Astrocyte of the hippocampus (primary cell): Measurements from ENCODE around the gene HM13.
"Not testable (repeated sequence)": the region's sequence is repeated elsewhere in the genome, so short reads cannot be mapped to it uniquely, and the experiment has no call there.

Source experiments
- DNase-seq: peaks from one replicate; pipeline ENCODE4 v3.0.0; 2011; ENCODE audit warnings: low read depth, low spot score

The HM13 gene

DNA sequence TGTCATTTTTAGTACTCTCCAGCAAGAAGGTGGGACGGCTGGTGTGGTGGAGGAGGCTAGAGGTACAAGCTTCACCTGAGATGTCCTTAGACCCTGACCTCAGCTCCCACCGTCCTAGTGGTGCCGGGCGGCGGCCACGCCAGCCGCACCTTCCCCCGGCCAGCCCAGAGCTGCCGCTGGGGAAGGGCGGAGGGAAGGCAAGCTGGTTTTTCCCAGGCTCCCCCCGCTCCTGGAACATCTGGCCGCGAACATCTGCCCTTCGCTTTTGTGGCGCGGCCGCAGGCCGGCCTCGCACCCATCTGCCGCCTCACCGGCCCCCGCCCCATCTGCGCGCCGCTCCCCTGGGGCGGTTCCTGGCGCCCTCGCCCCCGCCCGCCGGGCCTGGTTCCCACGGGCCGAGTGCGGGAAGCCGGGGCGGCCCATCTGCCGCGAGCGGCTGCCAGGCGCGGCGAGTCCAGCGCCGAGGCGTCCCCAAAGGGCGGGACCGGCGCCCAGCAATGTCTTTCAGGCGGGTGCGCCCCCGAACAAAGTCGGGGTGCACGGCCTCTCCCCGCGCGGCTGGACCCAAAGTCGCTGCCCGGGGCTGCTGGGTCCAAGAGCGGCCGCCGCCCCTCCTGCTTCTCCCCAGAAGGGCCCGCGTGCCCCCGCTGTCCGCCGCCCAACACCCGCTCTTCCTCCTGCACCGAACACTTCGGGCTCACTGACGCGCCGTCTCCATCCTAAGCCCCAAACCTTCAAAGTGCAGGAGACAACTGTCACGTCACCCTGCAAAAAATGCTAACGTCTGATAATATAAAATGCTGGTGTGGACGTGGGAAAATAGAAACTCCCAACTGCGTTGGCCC lies 73.5 kb downstream of the HM13 start:
- peak; percentile 64 for DNase-seq

DNA sequence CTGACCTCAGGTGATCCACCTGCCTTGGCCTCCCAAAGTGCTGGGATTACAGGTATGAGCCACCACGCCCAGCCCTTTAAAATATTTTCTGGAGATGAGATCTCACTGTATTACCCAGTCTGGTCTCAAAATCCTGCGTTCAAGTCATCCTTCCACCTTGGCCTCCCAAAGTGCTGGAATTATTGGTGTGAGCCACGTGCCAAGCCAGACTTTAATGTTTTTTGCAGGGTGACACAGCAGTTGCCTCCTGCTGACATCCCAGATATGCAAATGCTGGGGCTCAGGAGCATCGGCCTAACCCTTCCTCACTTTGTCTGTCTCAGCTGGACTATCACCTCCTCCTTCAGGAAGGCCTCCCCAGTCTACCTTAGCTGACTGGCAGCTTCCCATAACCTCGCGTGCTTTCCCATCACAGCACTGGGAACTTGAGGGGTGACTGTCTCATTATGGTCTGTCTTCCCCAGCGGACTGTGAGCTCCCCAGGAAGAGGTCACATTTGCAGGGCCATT lies 76.5 kb downstream of the HM13 start:
- peak; percentile 23 for DNase-seq

DNA sequence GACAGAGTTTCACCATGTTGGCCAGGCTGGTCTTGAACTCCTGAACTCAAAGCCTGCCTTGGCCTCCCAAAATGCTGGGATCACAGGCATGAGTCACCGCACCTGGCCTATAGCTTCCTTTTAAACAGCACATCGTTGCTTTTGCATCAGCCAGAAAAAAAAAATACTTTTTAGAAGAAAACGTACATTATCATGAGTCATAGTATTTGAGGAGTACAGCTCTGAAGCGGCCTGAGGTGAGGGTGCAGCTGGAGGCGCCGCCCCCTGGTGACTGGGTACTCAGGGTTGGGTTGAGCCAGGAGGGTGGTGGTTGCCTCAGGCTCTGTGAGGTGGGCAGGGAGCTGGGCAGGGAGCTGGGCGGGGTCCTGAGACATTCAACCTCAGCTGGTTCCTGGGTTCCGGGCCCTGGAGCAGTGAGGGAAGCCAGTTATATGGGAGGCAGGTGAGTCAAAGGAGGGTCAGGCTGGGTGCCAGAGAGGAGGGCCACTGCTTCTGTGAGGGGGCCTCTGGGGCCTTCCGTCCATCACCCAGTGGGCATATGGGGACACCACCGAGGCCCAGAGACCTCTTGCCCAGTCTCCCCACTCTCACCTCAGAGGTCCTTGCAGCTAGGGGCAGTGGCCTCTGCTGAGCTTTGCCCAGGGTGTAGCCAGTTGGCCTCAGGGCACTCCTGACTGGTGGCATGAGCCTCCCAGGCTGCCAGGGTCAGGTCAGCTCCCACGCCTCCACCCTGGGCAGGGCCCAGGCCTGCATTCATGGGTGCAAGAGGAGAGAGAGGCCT lies 79.2 kb downstream of the HM13 start:
- peak; percentile 84 for DNase-seq

DNA sequence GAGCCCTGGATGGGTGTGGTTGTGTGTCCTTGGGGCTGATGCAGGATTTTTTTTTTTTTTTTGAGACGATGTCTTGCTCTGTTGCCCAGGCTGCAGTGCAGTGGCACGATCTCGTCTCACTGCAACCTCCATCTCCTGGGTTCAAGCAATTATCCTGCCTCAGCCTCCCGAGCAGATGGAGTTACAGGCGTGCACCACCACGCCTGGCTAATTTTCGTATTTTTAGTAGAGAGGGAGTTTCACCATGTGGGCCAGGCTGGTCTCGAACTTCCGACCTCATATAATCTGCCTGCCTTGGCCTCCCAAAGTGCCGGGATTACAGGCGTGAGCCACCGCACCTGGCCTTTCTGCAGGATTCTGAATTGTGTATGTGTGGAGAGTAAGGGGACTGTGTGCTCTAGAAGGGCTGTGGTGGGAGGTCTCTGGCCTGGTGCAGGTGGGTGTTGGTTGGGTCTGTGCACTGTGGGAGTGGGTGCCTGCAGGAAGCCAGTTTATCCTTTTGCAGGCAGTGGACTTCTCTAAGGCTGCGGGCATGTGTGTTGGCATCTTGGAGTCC lies 79.8 kb downstream of the HM13 start:
- DNase-seq = no peak

DNA sequence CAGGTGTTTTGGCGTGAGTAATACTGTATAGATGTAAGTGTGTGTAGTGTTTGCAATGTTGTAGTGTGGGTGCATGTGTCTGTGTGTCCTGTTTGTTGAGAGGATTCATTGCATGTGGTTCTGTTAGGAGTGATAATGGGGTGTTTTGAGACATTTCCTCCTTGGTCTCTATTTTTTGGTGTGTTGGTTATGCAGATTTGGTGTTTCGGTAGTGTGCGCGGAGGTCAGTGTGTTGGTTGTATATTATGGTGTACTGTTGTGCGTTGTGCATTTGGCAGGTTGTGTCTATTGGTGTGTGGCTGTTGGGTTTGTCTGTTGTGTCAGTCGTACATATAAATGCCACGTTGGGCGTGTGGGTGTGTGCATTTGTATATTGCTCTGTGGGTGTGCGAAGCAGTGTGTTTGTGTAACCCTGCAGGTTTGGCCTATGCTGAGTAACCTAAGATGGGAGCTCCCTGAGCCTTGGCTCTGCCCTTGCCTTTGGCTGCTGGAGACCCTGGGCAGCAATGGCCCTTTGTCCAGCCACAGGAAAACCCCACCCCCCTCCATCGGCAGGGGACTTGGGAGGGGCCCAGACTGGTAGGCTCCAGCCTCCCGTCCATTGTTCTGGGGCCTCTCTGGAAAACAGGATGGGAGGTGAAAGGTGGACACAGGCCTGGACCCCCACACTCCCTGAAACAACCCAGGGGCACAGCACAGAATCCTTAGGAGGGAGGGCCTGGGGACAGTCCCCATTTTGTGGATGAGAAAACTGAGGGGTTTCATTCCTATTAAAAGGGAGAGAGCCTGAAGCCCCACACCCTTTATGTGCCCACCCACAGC lies 80.5 kb downstream of the HM13 start:
- DNase-seq = peak; percentile 34

DNA sequence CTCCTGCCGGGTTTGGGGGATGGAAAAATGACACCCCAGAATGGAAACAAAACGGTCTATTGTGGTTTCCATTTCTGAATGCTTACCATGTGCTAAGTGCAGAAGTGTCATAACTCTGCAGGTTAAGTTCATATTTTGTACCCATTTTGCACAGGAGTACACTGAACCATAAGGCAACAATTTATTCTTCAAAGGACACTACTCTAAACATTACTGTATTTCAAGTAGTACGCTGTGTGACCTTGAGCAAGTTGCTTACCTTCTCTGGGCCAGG lies 81.1 kb downstream of the HM13 start:
- DNase-seq = no peak

DNA sequence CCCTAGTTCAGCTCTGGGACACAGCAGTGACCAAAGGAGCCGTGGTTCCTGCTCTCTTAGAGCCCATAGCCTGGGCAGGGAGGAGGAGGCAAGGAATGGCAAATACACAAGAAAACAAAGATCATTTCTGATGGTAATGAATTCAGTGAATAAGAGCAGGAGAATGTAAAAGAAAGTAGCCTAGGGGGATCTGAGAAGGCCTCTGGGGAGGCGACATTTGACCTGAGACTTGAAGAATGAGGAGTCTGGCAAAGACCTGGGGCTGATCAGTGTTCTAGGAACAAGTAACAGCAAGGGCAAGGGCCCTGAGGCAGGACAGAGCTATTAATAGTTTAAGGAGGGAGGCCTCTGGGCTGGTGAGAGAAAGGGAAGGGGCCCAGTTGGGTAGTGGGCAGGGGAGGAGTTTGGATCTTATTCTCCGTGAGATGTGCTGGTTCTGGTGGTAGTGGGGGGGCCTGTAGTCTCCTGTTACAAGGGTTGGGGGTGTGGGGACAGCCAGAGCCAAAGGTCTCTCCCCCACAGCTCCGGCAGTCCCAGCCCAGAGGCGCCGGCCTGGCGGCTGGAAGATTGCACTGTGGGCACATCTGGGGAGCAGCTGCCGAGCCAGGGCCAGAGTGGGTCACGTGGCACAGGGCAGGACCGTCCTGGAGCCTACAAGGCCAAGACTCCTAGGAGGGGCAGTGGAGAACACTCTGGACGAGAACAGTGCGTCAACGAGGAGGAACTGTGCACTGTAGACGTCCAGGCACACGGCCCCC lies 81.6 kb downstream of the HM13 start:
- peak; percentile 70 for DNase-seq

DNA sequence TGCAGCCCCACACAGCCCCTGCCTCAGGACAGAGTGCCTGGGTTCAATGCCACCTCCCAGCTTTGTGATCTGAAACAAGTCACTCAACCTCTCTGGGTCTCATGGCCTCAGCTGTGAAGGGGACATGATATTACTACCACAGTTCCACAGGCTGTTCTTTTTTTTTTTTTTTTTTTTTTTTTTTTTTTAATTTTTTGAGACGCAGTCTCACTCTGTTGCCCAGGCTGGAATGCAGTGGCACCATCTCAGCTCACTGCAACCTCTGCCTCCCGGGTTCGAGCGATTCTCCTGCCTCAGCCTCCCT lies 82.1 kb downstream of the HM13 start:
- not testable (repeated sequence) for DNase-seq

DNA sequence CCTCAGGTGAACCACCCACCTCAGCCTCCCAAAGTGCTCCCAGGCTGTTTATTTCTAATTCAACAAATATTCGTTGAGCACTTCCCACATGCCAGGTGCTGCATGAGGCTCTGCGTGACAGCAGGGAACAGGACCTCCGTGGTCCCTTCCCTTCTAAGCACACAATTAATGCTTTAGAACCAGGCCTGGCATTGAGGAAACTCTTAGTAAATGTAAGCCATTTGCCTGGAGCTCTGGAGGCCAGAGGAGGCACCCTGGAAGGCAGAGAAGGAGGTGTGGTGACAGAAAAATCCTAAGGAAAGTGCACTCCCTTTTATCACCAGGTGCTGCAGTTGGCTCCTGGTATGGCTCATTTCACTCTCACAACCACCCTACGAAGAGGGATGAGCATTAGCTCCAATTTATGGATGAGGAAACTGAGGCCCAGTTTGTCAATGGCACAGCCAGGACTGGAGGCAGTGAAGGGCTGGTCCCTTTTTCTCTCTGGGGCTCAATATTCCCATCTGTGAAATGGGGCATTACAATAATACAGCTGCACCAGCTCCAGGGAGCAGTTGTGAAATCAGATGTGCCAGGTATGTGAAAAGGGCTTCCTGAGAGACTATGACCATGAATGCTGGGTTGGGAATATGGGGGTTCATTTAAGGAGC lies 82.7 kb downstream of the HM13 start:
- no peak for DNase-seq

DNA sequence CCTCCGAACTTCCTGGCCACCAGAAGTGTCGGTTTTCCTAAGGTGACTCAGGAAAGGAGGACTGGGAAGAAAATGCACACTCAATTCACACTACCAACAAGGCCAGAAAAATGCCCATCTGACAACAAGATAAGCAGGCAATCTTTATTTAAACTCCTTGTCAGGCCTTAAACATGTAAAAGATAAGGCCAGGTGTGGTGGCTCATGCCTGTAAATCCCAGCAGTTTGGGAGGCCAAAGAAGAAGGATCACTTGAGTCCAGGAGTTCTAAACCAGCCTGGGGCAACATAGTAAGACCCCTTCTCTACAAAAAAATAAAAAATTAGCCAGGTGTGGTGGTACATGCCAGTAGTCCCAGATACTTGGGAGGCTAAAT lies 83.2 kb downstream of the HM13 start:
- no peak for DNase-seq

DNA sequence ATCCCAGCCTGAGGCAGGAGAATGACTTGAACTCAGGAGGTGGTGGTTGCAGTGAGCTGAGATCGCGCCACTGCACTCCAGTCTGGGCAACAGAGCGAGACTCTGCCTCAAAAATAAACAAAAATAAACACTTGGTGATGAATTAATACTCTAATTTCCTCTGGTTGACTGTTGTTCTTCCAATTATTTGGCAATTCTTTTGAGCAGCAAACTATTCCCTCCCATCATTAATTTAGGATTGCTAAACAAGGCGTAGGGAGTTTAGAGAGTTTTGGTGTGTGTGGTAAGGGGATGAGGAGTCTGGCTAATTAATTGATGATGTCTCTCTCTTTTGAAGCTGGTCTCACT lies 88.2 kb downstream of the HM13 start:
- DNase-seq = no peak

DNA sequence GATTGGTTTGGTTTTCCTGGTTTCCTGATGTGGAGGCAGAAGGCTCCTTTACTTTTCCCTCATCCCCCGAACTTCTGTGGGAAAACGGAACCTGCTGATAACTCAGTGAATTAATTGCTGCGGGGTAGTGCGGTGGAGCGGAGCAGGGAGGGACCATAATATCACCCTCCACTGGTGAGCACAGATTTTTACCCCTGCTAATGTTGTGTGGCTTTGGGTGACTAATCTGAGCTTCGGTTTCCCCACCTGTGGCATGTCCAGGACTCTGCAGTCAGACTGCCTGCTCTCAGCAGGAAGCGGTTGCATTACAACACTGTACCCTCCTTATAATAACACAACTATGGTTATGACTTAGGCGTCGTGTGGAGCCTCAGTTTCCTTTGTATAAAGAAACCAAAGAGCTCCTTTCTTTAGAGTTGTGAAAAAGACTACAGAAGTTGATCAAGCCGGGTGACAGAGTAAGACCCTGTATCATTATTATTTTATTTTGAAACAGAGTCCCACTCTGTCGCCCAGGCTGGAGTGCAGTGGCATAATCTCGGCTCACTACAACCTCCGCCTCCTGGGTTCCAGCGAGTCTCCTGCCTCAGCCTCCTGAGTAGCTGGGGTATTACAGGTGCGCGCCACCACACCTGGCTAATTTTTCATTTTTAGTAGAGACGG lies 88.7 kb downstream of the HM13 start:
- DNase-seq = peak; percentile 88

DNA sequence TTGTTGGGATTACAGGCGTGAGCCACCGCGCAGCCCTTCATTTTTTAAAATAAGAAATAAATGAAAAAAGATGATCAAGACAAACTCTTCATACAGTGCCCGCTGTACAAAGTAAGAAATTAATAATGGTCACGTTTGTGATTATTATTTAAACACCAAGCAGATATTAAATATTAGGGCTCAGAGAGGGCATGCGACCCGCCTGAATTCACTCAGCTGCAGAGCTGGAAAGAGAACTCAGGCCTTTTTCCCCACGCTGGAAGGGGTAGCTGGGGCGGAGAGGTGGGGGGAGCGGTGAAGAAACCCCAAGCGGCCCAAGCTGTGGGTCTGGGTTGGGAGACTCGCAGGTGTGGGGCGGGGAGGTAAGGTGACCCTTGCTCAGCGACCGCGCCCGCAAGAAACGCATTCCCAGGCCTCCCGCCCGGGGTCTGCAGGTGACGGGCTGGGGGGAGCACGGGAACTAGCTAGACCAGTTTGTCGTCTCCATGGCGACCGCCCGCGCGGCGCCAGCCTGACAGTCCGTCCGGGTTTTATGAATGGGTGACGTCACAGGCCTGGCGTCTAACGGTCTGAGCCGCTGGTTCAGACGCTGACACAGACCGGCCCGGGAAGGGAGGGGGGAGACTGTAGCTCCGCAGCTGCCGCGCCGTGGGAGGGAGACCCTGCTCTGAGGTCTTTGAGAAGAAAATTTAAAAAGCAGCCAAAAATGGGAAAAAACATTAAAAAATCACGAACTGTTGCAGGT lies 89.8 kb downstream of the HM13 start:
- peak; percentile 100 for DNase-seq

DNA sequence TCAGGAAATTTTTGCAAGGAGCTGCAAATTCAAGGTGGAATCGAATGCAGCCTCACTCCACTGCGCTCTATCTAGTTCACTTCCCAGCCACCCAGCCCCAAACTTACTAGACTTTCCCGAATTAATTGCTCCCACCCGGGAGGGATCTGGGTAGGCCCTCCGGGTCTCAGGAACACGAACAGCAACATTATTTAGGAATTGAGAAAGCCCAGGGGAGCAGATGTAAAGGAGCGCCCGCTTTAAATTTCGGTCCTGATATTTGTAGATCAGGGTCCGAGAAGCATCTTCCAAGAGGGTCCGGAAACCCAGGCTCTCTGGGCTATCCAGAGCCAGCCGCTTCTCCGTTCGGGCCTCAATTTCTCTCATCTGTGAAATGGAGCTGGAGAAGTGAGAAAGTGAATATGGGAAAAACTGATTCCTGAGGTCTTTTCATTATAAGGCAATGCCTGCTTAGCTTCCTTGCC lies 90.4 kb downstream of the HM13 start:
- DNase-seq = no peak

DNA sequence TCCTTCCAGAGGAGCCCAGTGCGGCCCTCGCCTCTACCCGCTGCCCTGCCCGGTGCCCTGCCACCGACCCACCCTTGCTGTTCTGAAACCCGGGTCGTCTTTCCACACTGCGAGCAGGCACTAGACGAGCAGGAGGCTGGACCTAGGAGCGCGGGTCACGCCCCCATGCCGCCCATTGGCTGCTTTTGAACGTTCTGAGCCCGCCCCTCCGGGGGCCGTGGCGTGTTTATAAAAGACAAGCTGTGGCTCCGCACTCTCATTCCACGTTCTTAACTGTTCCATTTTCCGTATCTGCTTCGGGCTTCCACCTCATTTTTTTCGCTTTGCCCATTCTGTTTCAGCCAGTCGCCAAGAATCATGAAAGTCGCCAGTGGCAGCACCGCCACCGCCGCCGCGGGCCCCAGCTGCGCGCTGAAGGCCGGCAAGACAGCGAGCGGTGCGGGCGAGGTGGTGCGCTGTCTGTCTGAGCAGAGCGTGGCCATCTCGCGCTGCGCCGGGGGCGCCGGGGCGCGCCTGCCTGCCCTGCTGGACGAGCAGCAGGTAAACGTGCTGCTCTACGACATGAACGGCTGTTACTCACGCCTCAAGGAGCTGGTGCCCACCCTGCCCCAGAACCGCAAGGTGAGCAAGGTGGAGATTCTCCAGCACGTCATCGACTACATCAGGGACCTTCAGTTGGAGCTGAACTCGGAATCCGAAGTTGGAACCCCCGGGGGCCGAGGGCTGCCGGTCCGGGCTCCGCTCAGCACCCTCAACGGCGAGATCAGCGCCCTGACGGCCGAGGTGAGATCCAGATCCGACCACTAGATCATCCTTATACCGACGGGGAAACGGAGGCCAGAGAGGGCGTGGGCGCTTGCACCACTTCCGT lies 91.0 kb downstream of the HM13 start, which contains the start of gene ID1:
TSS of gene ID1 (plus strand) at position 259 of the 871 bp plus-strand sequence. CDS start at position 358, 99 bp downstream.
- DNase-seq = peak; percentile 99

DNA sequence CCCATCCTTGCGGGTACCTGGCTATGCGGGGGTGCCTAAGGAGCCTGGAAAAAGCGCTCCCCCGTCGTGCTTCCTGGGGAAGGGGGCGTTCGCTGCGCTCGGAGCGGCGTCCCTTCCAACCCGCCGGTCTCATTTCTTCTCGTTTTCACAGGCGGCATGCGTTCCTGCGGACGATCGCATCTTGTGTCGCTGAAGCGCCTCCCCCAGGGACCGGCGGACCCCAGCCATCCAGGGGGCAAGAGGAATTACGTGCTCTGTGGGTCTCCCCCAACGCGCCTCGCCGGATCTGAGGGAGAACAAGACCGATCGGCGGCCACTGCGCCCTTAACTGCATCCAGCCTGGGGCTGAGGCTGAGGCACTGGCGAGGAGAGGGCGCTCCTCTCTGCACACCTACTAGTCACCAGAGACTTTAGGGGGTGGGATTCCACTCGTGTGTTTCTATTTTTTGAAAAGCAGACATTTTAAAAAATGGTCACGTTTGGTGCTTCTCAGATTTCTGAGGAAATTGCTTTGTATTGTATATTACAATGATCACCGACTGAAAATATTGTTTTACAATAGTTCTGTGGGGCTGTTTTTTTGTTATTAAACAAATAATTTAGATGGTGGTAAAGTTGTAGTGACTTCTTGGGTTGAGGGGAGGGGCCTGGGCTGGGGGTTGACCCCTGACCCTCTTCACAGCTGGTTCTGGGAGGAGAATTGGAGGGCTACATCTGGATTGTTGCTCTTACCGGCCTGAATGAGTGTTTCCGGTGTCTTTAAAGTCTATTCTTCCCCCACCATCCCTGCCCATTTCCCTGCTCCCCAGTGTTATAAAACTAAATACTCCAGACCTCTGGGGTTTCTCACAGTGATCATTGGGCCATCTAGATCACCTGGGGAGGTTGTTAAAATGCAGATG lies 91.9 kb downstream of the HM13 start:
- peak; percentile 62 for DNase-seq
